ENCODE measurements around the gene DCXR. TPM values are rescaled to one million over a fixed set of nuclear protein-coding genes. Genes with fewer than 3 reads are reported as not detected.

Gene DCXR
- total and polyA plus RNA-seq, 2 of the 13 experiments (the other 11 are each of a cell fraction or from before 2014, with no cell fraction given), result 287 to 311 TPM

GRCh38 chr17:81996757-81997441 lies 40.6 kb downstream of the DCXR start (continued):
- TF ChIP-seq, protein P1, sequence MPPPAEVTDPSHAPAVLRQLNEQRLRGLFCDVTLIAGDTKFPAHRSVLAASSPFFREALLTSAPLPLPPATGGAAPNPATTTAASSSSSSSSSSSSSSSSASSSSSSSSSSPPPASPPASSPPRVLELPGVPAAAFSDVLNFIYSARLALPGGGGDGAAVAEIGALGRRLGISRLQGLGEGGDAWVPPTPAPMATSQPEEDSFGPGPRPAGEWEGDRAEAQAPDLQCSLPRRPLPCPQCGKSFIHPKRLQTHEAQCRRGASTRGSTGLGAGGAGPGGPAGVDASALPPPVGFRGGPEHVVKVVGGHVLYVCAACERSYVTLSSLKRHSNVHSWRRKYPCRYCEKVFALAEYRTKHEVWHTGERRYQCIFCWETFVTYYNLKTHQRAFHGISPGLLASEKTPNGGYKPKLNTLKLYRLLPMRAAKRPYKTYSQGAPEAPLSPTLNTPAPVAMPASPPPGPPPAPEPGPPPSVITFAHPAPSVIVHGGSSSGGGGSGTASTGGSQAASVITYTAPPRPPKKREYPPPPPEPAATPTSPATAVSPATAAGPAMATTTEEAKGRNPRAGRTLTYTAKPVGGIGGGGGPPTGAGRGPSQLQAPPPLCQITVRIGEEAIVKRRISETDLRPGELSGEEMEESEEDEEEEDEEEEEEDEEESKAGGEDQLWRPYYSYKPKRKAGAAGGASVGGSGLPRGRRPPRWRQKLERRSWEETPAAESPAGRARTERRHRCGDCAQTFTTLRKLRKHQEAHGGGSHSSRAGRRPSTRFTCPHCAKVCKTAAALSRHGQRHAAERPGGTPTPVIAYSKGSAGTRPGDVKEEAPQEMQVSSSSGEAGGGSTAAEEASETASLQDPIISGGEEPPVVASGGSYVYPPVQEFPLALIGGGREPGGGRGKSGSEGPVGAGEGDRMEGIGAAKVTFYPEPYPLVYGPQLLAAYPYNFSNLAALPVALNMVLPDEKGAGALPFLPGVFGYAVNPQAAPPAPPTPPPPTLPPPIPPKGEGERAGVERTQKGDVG (CRISPR knock-in tag; IDR thresholded peaks at IDR 0.05; ENCODE audit: borderline replicate concordance), result peak; percentile 94
- 0 out of 2 replicates have a peak, but pooled peaks have one; percentile 38 for TF ChIP-seq BORCS8-MEF2B (CRISPR knock-in tag; IDR thresholded peaks at IDR 0.05)
- peak; percentile 18; the same call in 1 of the 2 replicates for TF ChIP-seq ZNF704 (CRISPR knock-in tag; IDR thresholded peaks at IDR 0.05; ENCODE audit: borderline replicate concordance)
- no peak for TF ChIP-seq ZNF720 (CRISPR knock-in tag; IDR thresholded peaks at IDR 0.05)
- peak; percentile 35; the same call in 1 of the 2 replicates for TF ChIP-seq MIER3 (CRISPR knock-in tag; IDR thresholded peaks at IDR 0.05; ENCODE audit: borderline replicate concordance)
- peak; percentile 41; the same call in 1 of the 2 replicates for TF ChIP-seq ELF1 (CRISPR knock-in tag; IDR thresholded peaks at IDR 0.05)
- TF ChIP-seq ZNF180 (CRISPR knock-in tag; IDR thresholded peaks at IDR 0.05; ENCODE audit: borderline replicate concordance, low read depth), result no peak
- TF ChIP-seq PRDM10 (CRISPR knock-in tag; IDR thresholded peaks at IDR 0.05; ENCODE audit: low read depth), result no peak
- no peak for TF ChIP-seq SP1 (IDR thresholded peaks at IDR 0.05)
- peak; percentile 43; the same call in 1 of the 2 replicates for TF ChIP-seq SP1 (CRISPR knock-in tag; IDR thresholded peaks at IDR 0.05)
- 0 out of 2 replicates have a peak, but pooled peaks have one; percentile 20 for TF ChIP-seq ATF7-NPFF (CRISPR knock-in tag; IDR thresholded peaks at IDR 0.05; ENCODE audit: low read depth)
- TF ChIP-seq IRF1 (CRISPR knock-in tag; IDR thresholded peaks at IDR 0.05; ENCODE audit: low read depth), result no peak
- TF ChIP-seq ZNF333 (CRISPR knock-in tag; IDR thresholded peaks at IDR 0.05; ENCODE audit: borderline replicate concordance), result no peak
- TF ChIP-seq POLR2G (IDR thresholded peaks at IDR 0.05; ENCODE audit: low read depth, low read length), result peak; percentile 75; the same call in 1 of the 2 replicates
- 0 out of 2 replicates have a peak, but pooled peaks have one; percentile 46 for TF ChIP-seq CBFB (CRISPR knock-in tag; IDR thresholded peaks at IDR 0.05)
